ENCODE measurements around the gene EIF4B. TPM values are rescaled to one million over a fixed set of nuclear protein-coding genes. Genes with fewer than 3 reads are reported as not detected.

EIF4B gene
- total RNA-seq, 8 experiments from 2014 or later: 367 to 585 (median 537) TPM

DNA sequence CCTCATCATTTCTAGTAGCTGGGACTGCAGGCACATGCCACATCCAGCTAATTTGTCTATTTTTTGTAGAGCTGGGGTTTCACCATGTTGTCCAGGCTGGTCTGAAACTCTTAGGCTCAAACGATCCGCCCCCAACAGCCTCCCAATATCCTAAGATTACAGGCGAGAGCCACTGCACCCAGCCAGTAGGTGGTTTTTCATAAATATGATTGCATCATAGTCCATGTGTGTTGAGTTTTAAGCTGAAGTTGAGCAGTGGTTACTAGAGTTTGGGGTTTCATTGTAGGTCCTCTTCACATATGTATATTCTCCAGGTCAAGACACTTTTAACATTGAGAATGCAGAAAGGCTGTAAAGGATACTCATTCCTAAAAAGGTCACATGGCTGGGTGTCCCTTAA is 30.5 kb downstream of the EIF4B start:
- in situ Hi-C loops (cut with MboI; ENCODE audit: low pct_unique_long_range_greater_than_20kb in 2 of 9, low sequenced_read_pairs in 9 of 9, unreplicated experiment in 9 of 9): no loop called here
- Histone ChIP-seq H3K4me3 (no peak overlapping the region), H3K27ac (no peak overlapping the region)

DNA sequence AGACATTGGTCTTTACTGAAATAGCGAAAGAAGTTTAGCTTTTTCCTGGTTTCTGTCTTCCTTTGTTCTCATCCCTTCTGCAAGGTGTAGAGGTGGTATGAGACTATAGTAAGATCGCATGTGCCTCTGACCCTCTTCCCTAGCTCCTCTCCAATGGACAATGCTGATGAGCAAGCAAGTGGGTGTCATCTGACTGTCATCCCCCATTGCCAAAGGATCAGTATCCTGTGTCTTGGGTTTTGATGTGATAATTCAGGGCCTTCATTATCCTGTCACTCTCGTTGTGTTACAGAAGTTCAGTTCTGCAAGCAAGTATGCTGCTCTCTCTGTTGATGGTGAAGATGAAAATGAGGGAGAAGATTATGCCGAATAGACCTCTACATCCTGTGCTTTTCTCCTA is 33.6 kb downstream of the EIF4B start:
- ATAC-seq (replicated peaks in 6 of 8): peak in 2 of 8 experiments; percentile 26 to 40
- Histone ChIP-seq H3K4me1 (replicated peaks in 1 of 2) (no peaks in the 10 kb centered on the region), H3K4me3 (no peak overlapping the region), H3K27ac (no peak overlapping the region)
- in situ Hi-C loops (cut with MboI; ENCODE audit: low pct_unique_long_range_greater_than_20kb in 2 of 9, low sequenced_read_pairs in 9 of 9, unreplicated experiment in 9 of 9): no loop called here
- 67 to 100% (median 83%) methylated on average over 1 to 3 of the region's 4 CpGs; no CpG with 5 or more reads in 1 of the 10 experiments for WGBS, 10 experiments

More for the DNA sequence above, 30.5 kb downstream of the EIF4B start:
- ATAC-seq (replicated peaks in 6 of 8): no peak
- no peaks in the 10 kb centered on the region for H3K4me1 ChIP-seq (replicated peaks in 1 of 2)
- WGBS, 10 experiments: 100% methylated on average over 2 to 3 of the region's 3 CpGs; no CpG with 5 or more reads in 7 of the 10 experiments

DNA sequence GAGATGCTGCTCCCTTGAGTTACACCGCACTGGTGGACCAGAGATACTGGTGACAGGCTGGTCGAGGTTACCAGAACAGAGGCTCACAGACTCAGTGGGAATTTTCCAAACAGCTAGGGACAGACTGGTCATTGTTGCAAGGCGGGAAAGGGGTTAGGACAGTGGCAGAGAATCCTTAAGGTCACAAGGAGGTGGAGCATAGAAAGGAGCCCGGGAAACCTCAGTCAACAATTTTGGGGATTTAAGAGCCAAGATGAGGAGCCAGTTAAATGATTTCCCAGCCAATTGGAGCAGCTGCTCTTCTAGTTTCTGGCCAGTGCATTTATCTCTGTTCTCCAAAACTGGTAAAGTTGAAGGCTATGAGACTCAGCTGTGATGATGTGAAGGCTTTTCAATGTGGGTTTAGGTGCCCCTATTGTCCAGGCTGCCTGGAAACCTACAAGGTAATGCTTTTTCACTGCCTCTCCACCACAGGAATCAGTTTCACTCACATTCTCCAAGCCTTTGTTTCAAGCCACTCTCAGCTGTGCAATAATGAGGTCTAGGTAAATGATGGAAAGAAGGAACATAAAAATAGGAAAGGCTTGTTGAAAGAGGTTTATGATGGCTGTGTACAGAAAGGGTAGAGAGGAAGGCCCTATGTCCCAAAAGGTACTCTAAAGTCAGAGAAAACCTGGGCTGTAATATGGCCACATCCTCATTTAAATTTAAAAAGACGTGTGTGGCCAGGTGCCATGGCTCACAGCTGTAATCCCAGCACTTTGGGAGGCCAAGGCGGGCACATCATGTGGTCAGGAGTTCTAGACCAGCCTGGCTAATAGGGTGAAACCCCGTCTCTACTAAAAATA is 36.6 kb downstream of the EIF4B start:
- 60 to 100% (median 80%) methylated on average over 1 to 5 of the region's 7 CpGs; no CpG with 5 or more reads in 3 of the 10 experiments for WGBS, 10 experiments
- in situ Hi-C loops (cut with MboI; ENCODE audit: low pct_unique_long_range_greater_than_20kb in 2 of 9, low sequenced_read_pairs in 9 of 9, unreplicated experiment in 9 of 9): no loop called here
- Histone ChIP-seq H3K4me1 (replicated peaks in 1 of 2) (peaks cover 8 to 11% of the 10 kb centered on the region in 2 donors), H3K27ac (no peak overlapping the region), H3K4me3 (no peak overlapping the region)
- ATAC-seq (replicated peaks in 6 of 8): no peak

DNA sequence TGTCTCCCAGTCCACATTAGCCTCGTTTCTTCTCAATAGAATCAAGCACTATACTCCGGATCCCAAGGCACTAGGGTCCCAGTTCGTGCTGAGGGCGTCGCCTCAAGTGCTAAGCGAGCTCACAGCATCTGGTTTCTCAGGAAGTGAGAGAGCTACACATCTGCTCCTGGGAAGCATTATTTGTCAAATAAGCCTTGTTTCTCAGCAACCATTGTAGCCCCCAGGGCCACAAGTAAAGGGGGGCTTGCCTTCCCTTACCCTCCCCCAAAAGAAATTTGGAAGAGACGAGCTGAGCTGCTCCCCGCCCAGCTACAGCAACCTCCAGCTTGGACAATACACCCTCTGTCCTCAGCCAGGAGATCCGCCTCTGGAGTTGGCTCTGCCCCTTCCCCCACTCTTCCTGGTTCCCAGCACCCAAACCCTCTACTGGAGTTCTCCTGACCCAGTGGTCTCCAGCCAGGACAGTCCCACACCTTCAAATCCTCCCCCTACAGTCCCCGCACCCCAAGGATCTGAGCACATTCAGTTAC is 37.9 kb downstream of the EIF4B start:
- WGBS, 10 experiments: 18 to 80% (median 71%) methylated on average over 1 to 5 of the region's 10 CpGs; no CpG with 5 or more reads in 4 of the 10 experiments
- Histone ChIP-seq H3K4me3 (no peak overlapping the region), H3K4me1 (replicated peaks in 1 of 2) (peaks cover 21 to 24% of the 10 kb centered on the region in 2 donors), H3K27ac (no peak overlapping the region)
- in situ Hi-C loops (cut with MboI; ENCODE audit: low pct_unique_long_range_greater_than_20kb in 2 of 9, low sequenced_read_pairs in 9 of 9, unreplicated experiment in 9 of 9): no loop called here
- ATAC-seq (replicated peaks in 6 of 8): peak in 3 of 8 experiments; percentile 1 to 14 (median 14)

DNA sequence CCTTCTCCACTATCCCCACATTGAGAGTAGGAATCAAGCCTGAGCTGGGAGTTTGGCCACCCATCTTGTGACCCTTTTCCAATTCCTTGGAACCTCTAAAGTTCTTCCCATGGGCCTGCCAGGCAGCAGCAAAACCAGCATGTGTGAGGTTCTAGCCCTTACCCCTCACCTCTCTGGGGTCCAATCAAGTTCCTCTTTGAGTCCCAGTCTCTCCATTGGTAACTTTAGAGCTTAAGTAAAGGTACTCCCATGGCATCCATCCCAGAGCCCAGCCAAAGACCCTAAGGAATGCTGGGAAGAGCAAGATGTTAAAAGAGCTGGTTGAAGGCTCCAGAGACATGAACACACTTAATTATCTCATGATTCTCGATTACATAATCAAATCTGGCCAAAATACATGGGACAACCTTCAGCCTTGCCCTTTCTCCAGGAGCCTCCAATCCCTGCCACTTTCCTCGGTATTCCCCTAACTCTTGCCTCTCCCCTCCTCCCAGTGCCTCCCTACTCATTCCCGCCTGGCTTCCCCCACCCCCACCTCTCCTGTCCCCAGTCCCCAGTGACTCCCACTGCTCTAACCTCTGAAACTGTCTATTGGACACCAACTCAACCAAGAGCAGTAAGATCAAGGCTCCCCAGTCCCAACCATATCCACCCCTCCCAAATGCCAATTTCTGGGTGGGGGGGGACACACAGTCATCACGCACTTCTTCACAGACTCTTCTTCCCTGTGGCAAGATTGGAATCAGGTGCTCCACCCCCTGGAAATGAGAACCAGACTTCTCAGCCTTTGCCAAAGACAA is 38.8 kb downstream of the EIF4B start:
- in situ Hi-C loops (cut with MboI; ENCODE audit: low pct_unique_long_range_greater_than_20kb in 2 of 9, low sequenced_read_pairs in 9 of 9, unreplicated experiment in 9 of 9): no loop called here
- Histone ChIP-seq H3K27ac (no peak overlapping the region), H3K4me1 (replicated peaks in 1 of 2) (peaks cover 28 to 34% of the 10 kb centered on the region in 2 donors), H3K4me3 (no peak overlapping the region)
- no peak for ATAC-seq (replicated peaks in 6 of 8)
- 0 to 100% methylated on average over 1 to 2 of the region's 4 CpGs; no CpG with 5 or more reads in 8 of the 10 experiments for WGBS, 10 experiments

DNA sequence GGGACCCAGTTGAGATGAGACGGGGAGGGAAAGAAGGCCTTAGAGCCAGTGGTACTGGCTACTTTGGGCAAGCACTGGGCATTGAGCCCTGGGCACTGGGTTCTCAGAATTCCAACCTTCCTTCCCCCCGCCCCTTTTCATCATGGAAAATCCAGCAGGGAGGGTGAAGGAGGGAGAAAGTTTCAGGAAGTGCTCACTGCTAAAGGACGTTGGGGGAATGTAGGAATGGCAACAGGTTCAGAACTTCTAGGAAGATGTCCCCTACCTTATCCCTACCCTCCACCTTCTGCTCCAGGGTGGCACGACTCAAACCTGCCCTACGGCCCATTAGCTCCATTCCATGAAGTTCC is 39.4 kb downstream of the EIF4B start:
- Histone ChIP-seq H3K4me1 (replicated peaks in 1 of 2) (peaks cover 34 to 40% of the 10 kb centered on the region in 2 donors), H3K27ac (no peak overlapping the region), H3K4me3 (peak overlapping the region in 1 of 5 donors; percentile 44)
- WGBS, 10 experiments: 0 to 69% (median 31%) methylated on average over 1 to 3 of the region's 5 CpGs; no CpG with 5 or more reads in 3 of the 10 experiments
- ATAC-seq (replicated peaks in 6 of 8): no peak
- in situ Hi-C loops (cut with MboI; ENCODE audit: low pct_unique_long_range_greater_than_20kb in 2 of 9, low sequenced_read_pairs in 9 of 9, unreplicated experiment in 9 of 9): no loop called here

DNA sequence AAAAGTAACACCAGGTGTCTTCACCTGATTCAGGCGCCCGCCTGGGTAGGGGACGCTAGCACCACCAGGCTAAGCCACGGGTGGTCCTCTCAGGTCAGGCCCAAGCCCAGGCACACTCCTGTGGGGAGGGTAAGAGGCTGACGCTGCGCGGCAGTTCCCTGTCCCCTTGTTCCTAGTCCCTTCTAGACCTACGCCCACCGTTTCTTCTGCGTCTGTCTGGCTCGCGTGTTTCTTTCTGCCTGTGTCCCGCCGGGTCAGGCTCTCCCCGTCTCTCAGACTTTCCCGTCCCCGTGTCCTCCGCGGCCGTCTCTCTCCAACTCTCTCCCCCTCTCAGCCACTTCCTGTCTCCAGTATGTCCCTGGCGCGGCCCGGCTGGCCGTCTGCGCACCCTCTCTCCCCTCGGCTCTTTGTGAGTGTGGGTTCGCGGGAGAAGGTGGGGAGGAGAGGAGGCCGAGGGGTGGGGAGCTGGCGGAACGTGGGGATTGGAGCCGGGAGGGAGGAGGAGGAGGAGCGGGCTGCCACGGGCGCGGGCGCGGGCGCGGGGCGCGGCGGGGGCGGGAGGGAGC is 40.5 kb downstream of the EIF4B start:
- in situ Hi-C loops (cut with MboI; ENCODE audit: low pct_unique_long_range_greater_than_20kb in 2 of 9, low sequenced_read_pairs in 9 of 9, unreplicated experiment in 9 of 9): no loop called here
- peak overlapping the region; percentile 40 to 49 (median 44) for H3K4me3 ChIP-seq
- WGBS, 10 experiments: 0 to 10% (median 0%) methylated on average over 1 to 2 of the region's 44 CpGs; no CpG with 5 or more reads in 7 of the 10 experiments
- H3K4me1 ChIP-seq (replicated peaks in 1 of 2): peaks cover 44 to 50% of the 10 kb centered on the region in 2 donors
- H3K27ac ChIP-seq: peak overlapping the region; percentile 14 to 85
- peak; percentile 5 to 71 (median 58) for ATAC-seq (replicated peaks in 6 of 8)

DNA sequence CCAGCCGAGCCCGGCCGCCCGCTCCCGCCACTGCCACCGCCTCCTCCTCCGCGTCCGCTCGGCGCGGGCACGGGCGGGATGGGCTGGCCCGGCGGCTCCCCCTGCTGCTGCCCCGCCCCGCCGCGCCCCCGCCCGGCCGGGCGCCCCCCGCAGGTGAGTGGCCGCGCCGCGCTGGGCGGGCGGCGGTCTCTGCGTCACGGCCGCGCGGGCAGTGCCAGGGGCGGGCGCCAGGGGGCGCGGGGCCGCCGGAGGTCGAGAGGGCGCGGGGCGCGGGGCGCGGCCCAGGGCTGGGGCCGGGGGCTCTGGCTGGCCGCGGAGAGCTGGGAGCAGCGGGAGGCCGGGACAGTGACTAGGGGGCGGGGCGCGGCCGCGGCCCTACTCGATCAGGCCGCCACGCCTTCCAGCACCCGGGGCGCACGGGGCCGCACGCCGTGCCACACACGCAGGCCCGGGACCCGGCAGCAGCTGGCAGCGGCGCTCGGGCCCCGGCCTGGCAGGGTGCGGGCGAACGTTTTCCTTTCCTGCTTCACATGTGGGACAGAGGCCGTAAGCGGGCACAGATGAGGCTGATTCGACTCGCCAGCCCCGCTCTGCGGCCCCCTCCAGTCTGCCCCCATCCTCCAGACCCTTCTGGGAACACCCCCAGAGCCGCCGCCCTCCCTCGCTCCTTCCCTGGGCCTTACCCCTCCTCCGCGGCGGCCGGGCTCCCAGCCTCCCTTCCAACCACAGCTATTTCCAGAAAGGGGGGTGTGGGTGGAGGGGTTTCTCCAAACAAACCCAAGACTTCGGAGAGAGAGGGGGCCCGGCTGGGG is 41.2 kb downstream of the EIF4B start:
- ATAC-seq (replicated peaks in 6 of 8): peak; percentile 10 to 72 (median 56)
- in situ Hi-C loops (cut with MboI; ENCODE audit: low pct_unique_long_range_greater_than_20kb in 2 of 9, low sequenced_read_pairs in 9 of 9, unreplicated experiment in 9 of 9): no loop called here
- WGBS, 10 experiments: 0% methylated on average over 1 of the region's 94 CpGs; no CpG with 5 or more reads in 9 of the 10 experiments
- Histone ChIP-seq H3K4me1 (replicated peaks in 1 of 2) (peaks cover 49 to 57% of the 10 kb centered on the region in 2 donors), H3K27ac (peak overlapping the region; percentile 13 to 85), H3K4me3 (peak overlapping the region; percentile 40 to 49 (median 44))

DNA sequence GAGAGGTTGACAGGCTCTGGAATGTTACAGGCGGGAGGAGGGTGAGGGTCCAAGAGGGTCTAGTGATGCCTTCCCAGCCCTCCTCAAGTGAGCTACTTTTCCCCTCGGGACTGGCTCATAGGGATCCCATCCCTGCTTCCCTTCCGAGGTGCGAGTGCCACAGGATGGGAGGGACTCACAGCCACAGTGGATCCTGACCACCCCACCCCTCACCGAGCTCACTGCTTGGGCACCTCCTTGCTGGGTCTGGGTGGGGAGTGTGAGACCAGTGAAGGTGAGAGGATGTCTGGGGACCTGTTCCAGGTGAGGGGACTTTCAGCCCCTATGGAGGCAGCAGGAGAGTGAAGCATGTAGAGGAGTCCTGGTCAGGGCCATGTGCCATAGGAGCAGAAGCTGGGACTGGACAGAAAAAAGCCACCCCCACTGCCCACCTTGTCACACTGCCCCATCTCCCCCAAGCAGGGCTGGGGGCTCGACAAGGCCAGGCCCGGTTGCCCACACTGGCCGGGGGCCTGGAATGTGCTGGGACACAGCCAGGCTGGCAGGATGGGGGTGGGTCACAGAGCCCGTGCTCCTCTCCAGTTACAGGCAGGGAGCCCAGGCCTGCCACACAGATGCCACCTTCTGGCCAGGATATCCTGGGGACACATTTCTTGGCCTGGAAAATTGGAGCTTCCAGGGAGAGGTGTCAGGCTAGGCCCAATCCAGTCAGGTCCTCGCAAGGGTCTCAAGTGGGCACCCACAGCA is 42.0 kb downstream of the EIF4B start:
- WGBS, 10 experiments: 6 to 17% methylated on average over 2 to 3 of the region's 10 CpGs; no CpG with 5 or more reads in 8 of the 10 experiments
- in situ Hi-C loops (cut with MboI; ENCODE audit: low pct_unique_long_range_greater_than_20kb in 2 of 9, low sequenced_read_pairs in 9 of 9, unreplicated experiment in 9 of 9): no loop called here
- peak in 4 of 8 experiments; percentile 0 to 17 (median 5) for ATAC-seq (replicated peaks in 6 of 8)
- Histone ChIP-seq H3K4me1 (replicated peaks in 1 of 2) (peaks cover 49 to 62% of the 10 kb centered on the region in 2 donors), H3K27ac (peak overlapping the region in 1 of 2 donors; percentile 85), H3K4me3 (peak overlapping the region in 4 of 5 donors; percentile 40 to 49 (median 42))

DNA sequence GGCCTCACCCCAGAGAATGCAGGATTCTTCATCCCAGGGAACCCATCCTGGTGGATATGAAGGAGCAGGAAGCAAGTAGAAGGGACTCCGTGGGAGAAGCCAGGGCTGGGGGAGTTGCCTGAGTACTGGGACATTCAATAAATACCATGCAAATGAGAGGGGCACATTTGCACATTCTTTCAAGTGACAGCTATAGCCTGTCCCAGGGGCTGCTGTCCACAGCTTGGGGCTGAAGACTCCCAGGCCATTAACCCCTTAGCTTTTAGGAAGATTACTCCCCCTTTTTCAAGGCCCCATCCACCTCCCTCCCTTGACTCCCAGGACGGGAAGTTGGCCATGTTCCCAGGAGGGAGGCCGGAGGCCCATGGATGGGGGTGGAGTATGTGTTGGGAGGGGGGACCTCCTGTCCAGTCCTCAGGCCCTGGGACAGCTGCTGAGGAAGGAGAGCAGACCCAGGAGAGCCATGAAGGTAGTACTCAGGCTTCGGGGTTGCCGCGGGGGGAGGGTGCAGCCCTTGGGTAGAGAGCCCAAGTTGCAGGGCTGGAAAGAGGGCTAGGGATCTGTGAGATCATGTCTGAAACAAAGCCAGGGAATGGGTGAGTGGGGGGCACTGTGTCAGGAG is 42.6 kb downstream of the EIF4B start:
- no peak overlapping the region for H3K4me3 ChIP-seq
- H3K27ac ChIP-seq: peak overlapping the region in 1 of 2 donors; percentile 85
- peak in 5 of 8 experiments; percentile 1 to 19 (median 3) for ATAC-seq (replicated peaks in 6 of 8)
- in situ Hi-C loops (cut with MboI; ENCODE audit: low pct_unique_long_range_greater_than_20kb in 2 of 9, low sequenced_read_pairs in 9 of 9, unreplicated experiment in 9 of 9): no loop called here
- peaks cover 54 to 67% of the 10 kb centered on the region in 2 donors for H3K4me1 ChIP-seq (replicated peaks in 1 of 2)
- WGBS, 10 experiments: 0 to 44% (median 0%) methylated on average over 1 to 4 of the region's 6 CpGs; no CpG with 5 or more reads in 5 of the 10 experiments

Measured in motor neuron (in vitro differentiated cells).